ENCODE measurements around the gene CFD. TPM values are rescaled to one million over a fixed set of nuclear protein-coding genes. Genes with fewer than 3 reads are reported as not detected.

The CFD gene
- total RNA-seq, 1 experiment from 2014 or later: 1.9 TPM

- Histone ChIP-seq H2BK20ac (ENCODE audit: low read depth, low read length, poor library complexity, severe bottlenecking) (no peak overlapping the region), H2BK15ac (ENCODE audit: low read depth, low read length) (no peak overlapping the region), H2BK120ac (ENCODE audit: low read depth, low read length, poor library complexity, severe bottlenecking) (no peak overlapping the region), H3K4me1 (ENCODE audit: insufficient read depth, low read length) (no peaks in the 10 kb centered on the region; the same call in 1 of the 2 replicates), H4K8ac (replicated peaks; ENCODE audit: insufficient read length, low read depth, low read length) (no peak overlapping the region), H3K14ac (ENCODE audit: insufficient read depth, low read length) (no peak overlapping the region), H3K18ac (ENCODE audit: insufficient read length, low read depth, low read length) (no peak overlapping the region), H2BK12ac (ENCODE audit: insufficient read length, low read depth, low read length) (no peak overlapping the region), H2AK5ac (ENCODE audit: insufficient read length, low read length) (no peak overlapping the region), H3K23me2 (ENCODE audit: insufficient read length, low read depth, low read length, poor library complexity, severe bottlenecking) (no peaks in the 10 kb centered on the region), H3K56ac (ENCODE audit: insufficient read length, low read depth, low read length) (no peak overlapping the region), H3K27ac (ENCODE audit: insufficient read length, low read depth, low read length) (no peak overlapping the region), H4K20me1 (ENCODE audit: control insufficient read depth, insufficient read depth, insufficient read length) (no peaks in the 10 kb centered on the region), H2BK5ac (ENCODE audit: insufficient read length, low read length) (no peak overlapping the region), H3K23ac (ENCODE audit: insufficient read length, low read depth, low read length) (no peak overlapping the region), H4K91ac (ENCODE audit: insufficient read length, low read depth, low read length) (no peak overlapping the region), H2AFZ (ENCODE audit: low read length) (no peak overlapping the region), H3K4ac (ENCODE audit: low read depth, low read length) (no peak overlapping the region), H3K79me1 (ENCODE audit: insufficient read depth, low read depth, low read length, poor library complexity, severe bottlenecking) (peaks cover 13% of the 10 kb centered on the region), H4K5ac (ENCODE audit: insufficient read length, low read depth, low read length) (no peak overlapping the region), H3K9ac (ENCODE audit: extremely low read depth, insufficient read length, low read length) (no peak overlapping the region), H3K79me2 (ENCODE audit: insufficient read depth, low read length) (peaks cover 6% of the 10 kb centered on the region; the same call in 1 of the 2 replicates), H3K27me3 (ENCODE audit: insufficient read depth, low read length) (no peaks in the 10 kb centered on the region), H3T11ph (ENCODE audit: low read length) (no peak overlapping the region), H3K4me2 (ENCODE audit: insufficient read depth, insufficient read length, low read length) (no peak overlapping the region), H3K9me3 (ENCODE audit: control insufficient read depth, low read depth, low read length) (no peaks in the 10 kb centered on the region)
- H3K27me3 Mint-ChIP-seq (ENCODE audit: low read depth): no peaks in the 10 kb centered on the region; the same call in 1 of the 2 replicates
- H3K4me3 Mint-ChIP-seq: no peak overlapping the region
- H3K4me1 Mint-ChIP-seq: peaks cover 0 to 29% of the 10 kb centered on the region in 2 experiments; a peak in 2 of 4 replicates
- peaks cover 2 to 19% (median 15%) of the 10 kb centered on the region in 3 experiments; a peak in 4 of 7 replicates for H3K36me3 Mint-ChIP-seq (ENCODE audit: insufficient read depth in 1 of 3, low read depth in 3 of 3)
- no peak for TF ChIP-seq CTCF (conservative IDR thresholded peaks at IDR 0.05)
- no peak overlapping the region for H3K27ac Mint-ChIP-seq
- DNase-seq: no peak
- WGBS (ENCODE audit: extremely low coverage, insufficient read length, low lambda C conversion rate): no CpG with 5 or more reads among the region's 14 CpGs
- no peaks in the 10 kb centered on the region for H3K9me3 Mint-ChIP-seq
Observed at GRCh38 chr19:902446-903226, 43.2 kb downstream of the CFD start.

All from H9 (cell line).